Caco-2 (cell line): Measurements from ENCODE around the gene TCAF1. TPM values are rescaled to one million over a fixed set of nuclear protein-coding genes. Genes with fewer than 3 reads are reported as not detected.

Source experiments
- BruUV-seq: library from RNA; stranded (reverse); fragments of 400-500 nt; replicated peaks from 2 replicates; lab custom pipeline; 2021; lab: Mats Ljungman, UMichigan
- CTCF ChIA-PET: fragments of 300-600 bp; sonication (Branson Sonifier 250); formaldehyde crosslinking; loops from one replicate; lab custom pipeline; 2022; ENCODE audit warnings: antibody characterized with exemption; lab: Charles Lee
- POLR2A ChIA-PET: fragments of 300-600 bp; sonication (Branson Sonifier 250); formaldehyde crosslinking; loops from one replicate; lab custom pipeline; 2022; ENCODE audit warnings: antibody characterized with exemption; lab: Charles Lee
- DNase-seq, 2 experiments: peaks; one replicate each; pipeline versions ENCODE4 v3.0.0 to v3.0.0-alpha.2; 2020 to 2022
- H3K27me3 ChIP-seq: replicated peaks from 2 replicates; pipeline ENCODE4 v1.6.0; 2011; ENCODE audit warnings: low read length; ENCODE audit not compliant: control insufficient read depth, insufficient read depth
- H3K36me3 ChIP-seq: 2 replicates; pipeline ENCODE4 v1.5.1; 2011; ENCODE audit warnings: low read length; ENCODE audit not compliant: control insufficient read depth, insufficient read depth
- H3K4me1 ChIP-seq: fragments of 250-450 bp; sonication (Bioruptor Pico); 2 replicates; pipeline ENCODE4 v1.5.1; 2020; ENCODE audit warnings: mild to moderate bottlenecking
- H3K4me3 ChIP-seq: 2 replicates; pipeline ENCODE4 v1.5.1; 2011; ENCODE audit warnings: low read depth, mild to moderate bottlenecking, control low read depth, low read length
- H3K9me3 ChIP-seq: fragments of 250-450 bp; sonication (Bioruptor Pico); 2 replicates; pipeline ENCODE4 v1.5.1; 2020; ENCODE audit warnings: mild to moderate bottlenecking, moderate library complexity
- H3K27ac Mint-ChIP-seq: one replicate; pipeline ENCODE4 v1.8.0; 2022; ENCODE audit warnings: mixed read lengths; ENCODE audit not compliant: unreplicated experiment
- H3K27me3 Mint-ChIP-seq: one replicate; pipeline ENCODE4 v1.8.0; 2022; ENCODE audit warnings: mixed read lengths; ENCODE audit not compliant: insufficient read depth, unreplicated experiment
- H3K36me3 Mint-ChIP-seq: one replicate; pipeline ENCODE4 v1.8.0; 2022; ENCODE audit warnings: mild to moderate bottlenecking, mixed read lengths; ENCODE audit not compliant: insufficient read depth, unreplicated experiment
- H3K4me1 Mint-ChIP-seq: one replicate; pipeline ENCODE4 v1.8.0; 2022; ENCODE audit warnings: low read depth, mixed read lengths; ENCODE audit not compliant: unreplicated experiment
- H3K4me3 Mint-ChIP-seq: one replicate; pipeline ENCODE4 v1.8.0; 2022; ENCODE audit warnings: mild to moderate bottlenecking, moderate library complexity, mixed read lengths; ENCODE audit not compliant: unreplicated experiment
- H3K9me3 Mint-ChIP-seq: one replicate; pipeline ENCODE4 v1.8.0; 2022; ENCODE audit warnings: mixed read lengths; ENCODE audit not compliant: unreplicated experiment
- CTCF ChIP-seq, 2 experiments: fragments of 200-600 bp in 1 of 2; IDR thresholded peaks; 1 replicate in 1 of 2; 2 replicates in 1 of 2; pipeline versions ENCODE4 v1.5.1 to v1.8.0; 2011 to 2022; ENCODE audit warnings: antibody characterized with exemption in 1 of 2, control low read depth in 1 of 2, inconsistent platforms in 1 of 2, low read depth in 1 of 2, low read length in 1 of 2, mild to moderate bottlenecking in 1 of 2, moderate library complexity in 1 of 2; ENCODE audit not compliant: insufficient read depth in 1 of 2, severe bottlenecking in 1 of 2, unreplicated experiment in 1 of 2
- intact Hi-C: fragments of 100-400 bp; cut with micrococcal nuclease; formaldehyde crosslinking; loops from one replicate; pipeline ENCODE4 v1.10.0; 2022; ENCODE audit not compliant: unreplicated experiment
- total RNA-seq: library from RNA; stranded (reverse); gene quantifications from 2 replicates; pipeline ENCODE4 v1.2.3, GENCODE V29; 2022

The TCAF1 gene
- total RNA-seq, 1 experiment from 2014 or later = 92.3 TPM

GRCh38 chr7:143850682-143851081, 51.3 kb downstream of the TCAF1 start:
- H3K27me3 Mint-ChIP-seq = no peaks in the 10 kb centered on the region
- H3K4me3 Mint-ChIP-seq = no peak overlapping the region
- H3K4me1 Mint-ChIP-seq = no peaks in the 10 kb centered on the region
- DNase-seq = no peak
- no peaks in the 10 kb centered on the region for H3K27me3 ChIP-seq
- no peak for TF ChIP-seq CTCF (IDR thresholded peaks at IDR 0.05; ENCODE audit: insufficient read depth in 1 of 2, low read depth in 1 of 2, low read length in 1 of 2, severe bottlenecking in 1 of 2, unreplicated experiment in 1 of 2)
- no TSS peak for BruUV-seq
- peaks cover 7% of the 10 kb centered on the region; the same call in 1 of the 2 replicates for H3K9me3 ChIP-seq
- H3K9me3 Mint-ChIP-seq = no peaks in the 10 kb centered on the region
- no peaks in the 10 kb centered on the region for H3K4me1 ChIP-seq
- CTCF ChIA-PET = no interaction called here
- intact Hi-C loops = no loop called here
- no peak overlapping the region for H3K27ac Mint-ChIP-seq
- POLR2A ChIA-PET = no interaction called here
- H3K4me3 ChIP-seq = no peak overlapping the region
- no peaks in the 10 kb centered on the region for H3K36me3 Mint-ChIP-seq
- no peaks in the 10 kb centered on the region for H3K36me3 ChIP-seq

- Histone ChIP-seq H3K4me1 (no peaks in the 10 kb centered on the region), H3K4me3 (no peak overlapping the region), H3K27me3 (no peaks in the 10 kb centered on the region), H3K9me3 (peaks cover 7% of the 10 kb centered on the region; the same call in 1 of the 2 replicates), H3K36me3 (no peaks in the 10 kb centered on the region)
- Mint-ChIP-seq H3K4me3 (no peak overlapping the region), H3K9me3 (no peaks in the 10 kb centered on the region), H3K36me3 (no peaks in the 10 kb centered on the region), H3K4me1 (no peaks in the 10 kb centered on the region), H3K27ac (no peak overlapping the region), H3K27me3 (no peaks in the 10 kb centered on the region)
- BruUV-seq = no TSS peak
- intact Hi-C loops = no loop called here
- DNase-seq = no peak
- ChIA-PET POLR2A (no interaction called here), CTCF (no interaction called here)
- no peak for TF ChIP-seq CTCF (IDR thresholded peaks at IDR 0.05; ENCODE audit: insufficient read depth in 1 of 2, low read depth in 1 of 2, low read length in 1 of 2, severe bottlenecking in 1 of 2, unreplicated experiment in 1 of 2)
Observed at GRCh38 chr7:143849785-143850479, 52.0 kb downstream of the TCAF1 start.

GRCh38 chr7:143848192-143848591, 53.8 kb downstream of the TCAF1 start:
- Mint-ChIP-seq H3K4me1 (no peaks in the 10 kb centered on the region), H3K27ac (no peak overlapping the region), H3K36me3 (no peaks in the 10 kb centered on the region), H3K4me3 (no peak overlapping the region), H3K27me3 (no peaks in the 10 kb centered on the region), H3K9me3 (no peaks in the 10 kb centered on the region)
- no peak for DNase-seq
- Histone ChIP-seq H3K4me3 (no peak overlapping the region), H3K36me3 (no peaks in the 10 kb centered on the region), H3K9me3 (peaks cover 7% of the 10 kb centered on the region; the same call in 1 of the 2 replicates), H3K27me3 (no peaks in the 10 kb centered on the region), H3K4me1 (no peaks in the 10 kb centered on the region)
- no TSS peak for BruUV-seq
- intact Hi-C loops = no loop called here
- CTCF ChIA-PET = no interaction called here
- TF ChIP-seq CTCF (IDR thresholded peaks at IDR 0.05; ENCODE audit: insufficient read depth in 1 of 2, low read depth in 1 of 2, low read length in 1 of 2, severe bottlenecking in 1 of 2, unreplicated experiment in 1 of 2) = no peak
- POLR2A ChIA-PET = no interaction called here
